Choroid plexus epithelial cell (primary cell): ENCODE results near the gene CNNM4.

Experiments
- DNase-seq: peaks from one replicate; pipeline ENCODE4 v3.0.0-alpha.2; 2010; ENCODE audit warnings: low read depth
- H3K4me3 ChIP-seq: 2 replicates; pipeline ENCODE4 v1.5.1; 2011; ENCODE audit warnings: low read depth, mild to moderate bottlenecking, control low read depth, low read length, moderate library complexity
- TF ChIP-seq, protein P1 (sequence below): conservative IDR thresholded peaks from 2 replicates; pipeline ENCODE4 v1.5.1; 2011; ENCODE audit warnings: low read depth, mild to moderate bottlenecking, control low read depth, inconsistent platforms, low read length, moderate library complexity

CNNM4 gene

DNA sequence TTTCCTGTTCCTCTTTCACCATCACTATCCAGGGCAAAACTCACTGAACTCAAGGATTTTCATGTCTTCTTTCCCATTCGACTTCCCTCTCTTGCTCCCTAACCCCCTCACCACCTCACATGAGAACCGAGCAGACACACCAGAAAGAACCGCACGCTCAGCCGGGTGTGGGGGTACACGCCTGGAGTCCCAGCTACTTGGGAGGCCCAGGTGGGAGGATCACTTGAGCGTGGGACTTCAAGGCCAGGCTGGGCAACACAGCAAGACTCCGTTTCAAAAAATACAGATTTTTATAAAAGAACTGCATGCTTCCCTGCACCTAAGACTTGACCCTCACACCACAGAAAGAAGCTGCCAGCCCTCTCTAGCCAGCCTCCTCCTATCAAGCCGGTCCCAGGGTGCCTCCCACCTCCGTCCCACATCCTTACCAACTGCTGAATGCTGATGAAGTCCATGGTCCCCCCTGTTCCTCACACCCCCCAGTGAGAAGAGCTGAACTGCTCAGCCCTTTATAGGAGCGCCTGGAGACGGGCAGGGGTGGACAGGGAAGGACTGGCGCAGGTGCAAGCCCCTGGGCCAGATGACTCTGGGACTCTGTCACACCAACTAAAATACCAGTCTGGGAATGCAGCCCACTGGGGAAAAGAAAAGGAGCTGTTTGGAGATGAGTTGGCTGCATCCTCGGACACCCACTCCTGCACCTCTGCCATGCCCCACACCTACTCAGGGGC is 83.0 kb downstream of the CNNM4 start, which contains the start of gene ANKRD23:
ANKRD23 (minus strand) TSS at position 484 of the 731 bp plus-strand sequence; CDS start at position 455, 29 bp downstream.
- H3K4me3 ChIP-seq, result no peak within 1 kb of the TSS
- TF ChIP-seq, protein P1, sequence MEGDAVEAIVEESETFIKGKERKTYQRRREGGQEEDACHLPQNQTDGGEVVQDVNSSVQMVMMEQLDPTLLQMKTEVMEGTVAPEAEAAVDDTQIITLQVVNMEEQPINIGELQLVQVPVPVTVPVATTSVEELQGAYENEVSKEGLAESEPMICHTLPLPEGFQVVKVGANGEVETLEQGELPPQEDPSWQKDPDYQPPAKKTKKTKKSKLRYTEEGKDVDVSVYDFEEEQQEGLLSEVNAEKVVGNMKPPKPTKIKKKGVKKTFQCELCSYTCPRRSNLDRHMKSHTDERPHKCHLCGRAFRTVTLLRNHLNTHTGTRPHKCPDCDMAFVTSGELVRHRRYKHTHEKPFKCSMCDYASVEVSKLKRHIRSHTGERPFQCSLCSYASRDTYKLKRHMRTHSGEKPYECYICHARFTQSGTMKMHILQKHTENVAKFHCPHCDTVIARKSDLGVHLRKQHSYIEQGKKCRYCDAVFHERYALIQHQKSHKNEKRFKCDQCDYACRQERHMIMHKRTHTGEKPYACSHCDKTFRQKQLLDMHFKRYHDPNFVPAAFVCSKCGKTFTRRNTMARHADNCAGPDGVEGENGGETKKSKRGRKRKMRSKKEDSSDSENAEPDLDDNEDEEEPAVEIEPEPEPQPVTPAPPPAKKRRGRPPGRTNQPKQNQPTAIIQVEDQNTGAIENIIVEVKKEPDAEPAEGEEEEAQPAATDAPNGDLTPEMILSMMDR, result no peak
- DNase-seq, result no peak

DNA sequence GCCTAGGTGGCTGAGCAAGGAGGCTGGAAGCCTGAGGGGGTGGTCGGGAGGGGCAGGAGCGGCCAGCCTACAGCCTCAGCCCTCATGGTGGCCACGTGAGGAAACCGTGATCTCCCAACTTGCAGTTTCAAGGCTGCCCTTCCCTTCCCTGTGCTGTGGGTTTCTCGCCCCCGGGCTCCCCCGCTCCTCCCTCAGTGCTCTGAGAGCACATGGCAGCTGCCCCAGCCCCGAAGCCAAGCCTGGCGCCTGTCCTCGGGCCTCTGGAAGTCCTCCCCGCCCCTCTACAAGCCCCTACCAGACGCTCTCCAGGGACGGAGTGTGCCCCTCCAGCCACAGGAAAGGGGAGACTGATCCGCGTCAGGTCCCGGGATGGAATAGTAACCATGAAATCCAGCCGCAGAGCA is 83.7 kb downstream of the CNNM4 start:
- TF ChIP-seq, protein P1, result no peak
- no peak overlapping the region for H3K4me3 ChIP-seq
- DNase-seq, result no peak

DNA sequence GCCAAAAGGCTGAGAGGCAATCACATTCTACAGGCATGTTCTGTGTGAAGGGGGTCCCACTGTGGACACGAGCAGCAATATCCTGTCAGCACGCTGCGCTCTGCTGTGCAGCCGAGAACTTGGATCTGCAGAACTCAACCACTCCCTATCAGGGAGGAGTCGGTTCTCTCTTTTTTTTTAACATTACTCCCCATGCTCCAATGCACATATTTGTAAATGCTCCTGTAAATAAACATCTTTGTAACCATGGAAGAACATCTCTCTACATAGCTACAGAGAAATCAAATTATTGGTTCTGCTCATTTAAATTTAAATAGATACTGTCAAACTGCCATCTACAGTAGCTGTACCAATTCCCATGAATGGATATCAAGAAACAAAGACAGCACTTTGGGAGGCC is 86.1 kb downstream of the CNNM4 start:
- TF ChIP-seq, protein P1, result no peak
- H3K4me3 ChIP-seq, result no peak overlapping the region
- no peak for DNase-seq

DNA sequence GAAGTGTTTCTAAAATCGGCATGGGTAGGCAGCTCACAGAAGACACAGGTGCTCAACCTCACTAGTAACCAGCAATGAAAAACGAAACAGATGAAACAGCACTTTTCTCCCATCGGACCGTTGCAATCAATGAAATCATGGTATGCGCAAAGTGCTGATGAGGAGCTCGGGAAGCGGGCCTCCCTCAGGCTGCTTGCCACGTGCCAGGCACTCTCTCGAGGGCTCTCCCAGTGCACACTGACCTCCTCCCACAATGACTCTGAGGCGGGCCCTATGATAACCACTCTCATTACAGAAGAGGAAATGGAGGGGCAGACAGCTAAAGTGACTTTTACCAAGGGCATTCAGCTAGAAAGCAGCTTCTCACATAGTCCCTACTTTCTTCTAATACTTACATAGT is 86.9 kb downstream of the CNNM4 start:
- no peak for DNase-seq
- H3K4me3 ChIP-seq, result no peak overlapping the region
- TF ChIP-seq, protein P1, result no peak

DNA sequence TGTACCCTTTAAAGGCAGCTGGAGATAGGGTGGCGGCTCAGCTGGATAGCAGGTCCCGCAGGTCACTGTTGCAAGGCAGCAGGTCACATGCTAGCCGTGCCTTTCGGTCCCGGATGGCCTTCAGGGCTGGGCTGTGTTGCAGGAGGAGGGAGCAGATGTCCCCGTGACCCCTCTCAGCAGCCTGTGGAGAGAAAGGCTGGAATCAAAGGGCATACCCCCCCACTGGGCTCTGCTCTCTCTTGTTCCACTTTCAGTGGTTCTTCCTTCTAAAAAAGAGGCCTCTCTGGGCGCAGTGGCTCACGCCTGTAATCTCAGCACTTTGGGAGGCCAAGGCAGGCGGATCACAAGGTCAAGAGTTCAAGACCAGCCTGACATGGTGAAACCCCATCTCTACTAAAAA is 87.6 kb downstream of the CNNM4 start:
- no peak for DNase-seq
- TF ChIP-seq, protein P1, result no peak
- H3K4me3 ChIP-seq, result no peak overlapping the region

DNA sequence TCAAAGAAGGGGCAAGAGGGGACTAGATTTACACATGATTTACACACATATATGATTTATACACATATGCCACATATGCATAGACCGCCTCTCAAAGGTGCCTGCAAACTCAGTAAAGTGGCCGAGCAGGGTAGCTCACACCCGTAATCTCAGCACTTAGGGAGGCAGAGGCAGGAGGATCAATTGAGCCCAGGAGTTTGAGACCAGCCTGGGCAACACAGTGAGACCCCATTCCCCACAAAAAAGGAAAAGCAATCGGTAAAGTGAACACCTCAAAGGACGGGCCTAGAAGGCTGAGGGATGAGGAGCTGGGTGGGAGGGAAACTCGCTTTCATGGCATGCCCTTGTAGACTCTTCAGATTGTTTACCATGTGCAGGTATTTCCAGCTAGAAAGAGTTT is 92.0 kb downstream of the CNNM4 start:
- TF ChIP-seq, protein P1, result no peak
- no peak overlapping the region for H3K4me3 ChIP-seq
- DNase-seq, result no peak

DNA sequence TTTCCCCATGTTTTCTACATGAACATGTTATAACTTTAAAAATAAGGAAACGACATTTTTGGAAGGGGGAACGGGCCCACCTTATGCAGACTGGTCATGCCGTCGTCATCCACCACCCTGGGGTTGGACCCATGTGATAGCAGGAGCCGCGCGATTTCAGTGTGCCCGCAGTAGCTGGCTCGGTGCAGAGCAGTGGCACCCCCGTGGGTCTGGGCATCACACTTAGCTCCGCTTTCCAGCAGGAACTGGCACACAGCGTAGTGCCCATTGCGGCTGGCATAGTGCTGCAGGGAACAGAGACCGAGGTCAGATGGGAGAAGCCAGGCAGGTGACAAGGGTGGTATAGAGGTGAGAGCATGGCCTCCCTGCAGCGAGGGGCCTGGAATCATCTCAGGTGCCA is 92.6 kb downstream of the CNNM4 start:
- H3K4me3 ChIP-seq, result no peak overlapping the region
- TF ChIP-seq, protein P1, result no peak
- no peak for DNase-seq
